Suprapubic skin (tissue), 4 donors: Measurements from ENCODE around the gene RFX3.

Source experiments
- EP300 ChIP-seq: sonication (generic); formaldehyde crosslinking; IDR thresholded peaks from one replicate; pipeline ENCODE4 v1.6.1; 2017; ENCODE audit warnings: antibody characterized with exemption
- POLR2A ChIP-seq, 2 donors: fragments of 450-650 bp; IDR thresholded peaks; one replicate each; pipeline ENCODE4 v1.6.1; 2017; ENCODE audit warnings: antibody characterized with exemption in 2 of 2, mild to moderate bottlenecking in 2 of 2, moderate library complexity in 2 of 2
- POLR2AphosphoS5 ChIP-seq, 3 donors: sonication (generic); formaldehyde crosslinking; IDR thresholded peaks; one replicate each; pipeline ENCODE4 v1.6.1; 2017; ENCODE audit warnings: antibody characterized with exemption in 3 of 3
- TF ChIP-seq, protein P1 (sequence below), 2 donors: fragments of 200-600 bp in 1 of 2; fragments of 450-650 bp in 1 of 2; sonication (generic) in 1 of 2; IDR thresholded peaks; one replicate each; pipeline ENCODE4 v1.5.1; 2016 to 2019; ENCODE audit warnings: antibody characterized with exemption in 2 of 2, mild to moderate bottlenecking in 1 of 2, moderate library complexity in 1 of 2

DNA sequence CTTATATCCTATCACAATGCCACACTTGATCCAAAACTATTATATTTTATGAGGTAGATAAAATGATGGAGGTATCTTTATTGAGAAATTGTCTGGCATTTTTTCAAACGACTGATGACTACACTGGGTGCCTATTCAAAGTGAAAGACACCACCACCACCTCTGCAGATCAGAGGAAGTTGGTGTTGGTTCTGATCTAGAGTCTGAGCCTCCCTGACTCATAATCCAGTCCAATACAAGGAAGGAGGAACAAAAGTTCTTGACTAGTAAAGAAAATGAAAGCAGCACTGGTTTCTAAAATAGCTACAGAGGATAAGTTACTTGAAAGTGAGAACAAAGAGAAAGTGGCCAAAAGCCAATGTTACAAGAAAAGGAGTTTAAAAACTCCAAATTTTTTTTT, 139.9 kb downstream of the RFX3 start:
- TF ChIP-seq, protein P1, sequence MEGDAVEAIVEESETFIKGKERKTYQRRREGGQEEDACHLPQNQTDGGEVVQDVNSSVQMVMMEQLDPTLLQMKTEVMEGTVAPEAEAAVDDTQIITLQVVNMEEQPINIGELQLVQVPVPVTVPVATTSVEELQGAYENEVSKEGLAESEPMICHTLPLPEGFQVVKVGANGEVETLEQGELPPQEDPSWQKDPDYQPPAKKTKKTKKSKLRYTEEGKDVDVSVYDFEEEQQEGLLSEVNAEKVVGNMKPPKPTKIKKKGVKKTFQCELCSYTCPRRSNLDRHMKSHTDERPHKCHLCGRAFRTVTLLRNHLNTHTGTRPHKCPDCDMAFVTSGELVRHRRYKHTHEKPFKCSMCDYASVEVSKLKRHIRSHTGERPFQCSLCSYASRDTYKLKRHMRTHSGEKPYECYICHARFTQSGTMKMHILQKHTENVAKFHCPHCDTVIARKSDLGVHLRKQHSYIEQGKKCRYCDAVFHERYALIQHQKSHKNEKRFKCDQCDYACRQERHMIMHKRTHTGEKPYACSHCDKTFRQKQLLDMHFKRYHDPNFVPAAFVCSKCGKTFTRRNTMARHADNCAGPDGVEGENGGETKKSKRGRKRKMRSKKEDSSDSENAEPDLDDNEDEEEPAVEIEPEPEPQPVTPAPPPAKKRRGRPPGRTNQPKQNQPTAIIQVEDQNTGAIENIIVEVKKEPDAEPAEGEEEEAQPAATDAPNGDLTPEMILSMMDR (IDR thresholded peaks at IDR 0.05), result no peak
- no peak for TF ChIP-seq POLR2AphosphoS5 (IDR thresholded peaks at IDR 0.05)
- no peak for TF ChIP-seq EP300
- TF ChIP-seq POLR2A (IDR thresholded peaks at IDR 0.05), result no peak
